ENCODE results near the gene PARP12. TPM values are rescaled to one million over a fixed set of nuclear protein-coding genes. Genes with fewer than 3 reads are reported as not detected.
A peak's percentile ranks its signal among the peaks of the same experiment; 100 is the strongest.

PARP12 gene
- total and polyA plus RNA-seq, 9 of the 15 experiments (the other 6 are each of a cell fraction or from before 2014, with no cell fraction given), result 4.6 to 40.4 (median 23.5) TPM

GRCh38 chr7:139976838-139977656 is 85.7 kb downstream of the PARP12 start (continued):
- peak; percentile 85 for TF ChIP-seq NKRF (IDR thresholded peaks at IDR 0.05; ENCODE audit: borderline replicate concordance)
- TF ChIP-seq EP400 (IDR thresholded peaks at IDR 0.05), result peak; percentile 89
- TF ChIP-seq ZNF830 (CRISPR knock-in tag; IDR thresholded peaks at IDR 0.05), result no peak
- TF ChIP-seq RHOXF2B (CRISPR knock-in tag; conservative IDR thresholded peaks at IDR 0.05), result no peak
- TF ChIP-seq TBL1XR1 (IDR thresholded peaks at IDR 0.05; ENCODE audit: low read length in 2 of 2), result 0 out of 4 replicates have a peak, but pooled peaks of 1 of the 2 experiments have one; percentile 19
- TF ChIP-seq ZBTB1 (CRISPR knock-in tag; IDR thresholded peaks at IDR 0.05; ENCODE audit: borderline replicate concordance, low read depth), result no peak
- no peak for TF ChIP-seq STAT5B (CRISPR knock-in tag; IDR thresholded peaks at IDR 0.05)
- peak; percentile 19; the same call in 1 of the 2 replicates for TF ChIP-seq SOX6 (IDR thresholded peaks at IDR 0.05)
- TF ChIP-seq CHCHD3 (CRISPR knock-in tag; IDR thresholded peaks at IDR 0.05), result no peak
- TF ChIP-seq THRAP3 (IDR thresholded peaks at IDR 0.05; ENCODE audit: borderline replicate concordance), result no peak; the same call in 1 of the 2 replicates
- TF ChIP-seq POLR2AphosphoS2 (IDR thresholded peaks at IDR 0.05; ENCODE audit: low read length), result no peak
- peak; percentile 39; the same call in 1 of the 2 replicates for TF ChIP-seq GABPA (tag; conservative IDR thresholded peaks at IDR 0.05; ENCODE audit: low read depth)
- 0 out of 2 replicates have a peak, but pooled peaks have one; percentile 57 for TF ChIP-seq GTF2A2 (tag; IDR thresholded peaks at IDR 0.05)
- no peak for TF ChIP-seq ZC3H8 (IDR thresholded peaks at IDR 0.05)
- TF ChIP-seq TFAM (CRISPR knock-in tag; conservative IDR thresholded peaks at IDR 0.05), result no peak
- TF ChIP-seq BRD4 (IDR thresholded peaks at IDR 0.05), result no peak; the same call in none of the 2 replicates
- 0 out of 2 replicates have a peak, but pooled peaks have one; percentile 81 for TF ChIP-seq DNMT1 (IDR thresholded peaks at IDR 0.05)
- no peak for TF ChIP-seq PYGO2 (tag; IDR thresholded peaks at IDR 0.05)
- TF ChIP-seq POLR2A (conservative IDR thresholded peaks at IDR 0.05), result peak; percentile 98
- no peak for TF ChIP-seq ZKSCAN1 (IDR thresholded peaks at IDR 0.05; ENCODE audit: low read depth, low read length)
- TF ChIP-seq SMARCA5 (IDR thresholded peaks at IDR 0.05), result peak; percentile 72; the same call in 1 of the 2 replicates
- TF ChIP-seq SREBF2 (CRISPR knock-in tag; IDR thresholded peaks at IDR 0.05), result no peak
- TF ChIP-seq KAT7 (CRISPR knock-in tag; IDR thresholded peaks at IDR 0.05; ENCODE audit: borderline replicate concordance), result peak; percentile 91; the same call in 1 of the 2 replicates
- no peak for TF ChIP-seq ZNF717 (CRISPR knock-in tag; IDR thresholded peaks at IDR 0.05)
- no peak for TF ChIP-seq RUNX1 (IDR thresholded peaks at IDR 0.05; ENCODE audit: low read depth)
- no peak for TF ChIP-seq TCF7L2 (IDR thresholded peaks at IDR 0.05; ENCODE audit: low read depth, low read length)
- peak; percentile 84 for TF ChIP-seq CC2D1A (IDR thresholded peaks at IDR 0.05)
- no peak for TF ChIP-seq SREBF1 (IDR thresholded peaks at IDR 0.05; ENCODE audit: borderline replicate concordance, low read depth, low read length)
- TF ChIP-seq PRMT5 (CRISPR knock-in tag; IDR thresholded peaks at IDR 0.05), result no peak
- 0 out of 2 replicates have a peak, but pooled peaks have one; percentile 52 for TF ChIP-seq ZBTB17 (CRISPR knock-in tag; IDR thresholded peaks at IDR 0.05)
- peak; percentile 94 for TF ChIP-seq TAF7 (tag; IDR thresholded peaks at IDR 0.05)

All from K562 (cell line).